GM18505 (cell line): ENCODE data around the gene SUSD6.

Experiments used
- ATAC-seq: cut with Tn5 transposase; IDR thresholded peaks from one replicate; pipeline ENCODE4 v1.9.1; 2021; ENCODE audit not compliant: unreplicated experiment
- POLR2A ChIP-seq: IDR thresholded peaks from 4 replicates; pipeline ENCODE4 v1.6.1; 2011; ENCODE audit warnings: borderline replicate concordance; ENCODE audit not compliant: insufficient read depth, insufficient read length; ENCODE audit errors: extremely low read depth

Gene SUSD6, protein sequence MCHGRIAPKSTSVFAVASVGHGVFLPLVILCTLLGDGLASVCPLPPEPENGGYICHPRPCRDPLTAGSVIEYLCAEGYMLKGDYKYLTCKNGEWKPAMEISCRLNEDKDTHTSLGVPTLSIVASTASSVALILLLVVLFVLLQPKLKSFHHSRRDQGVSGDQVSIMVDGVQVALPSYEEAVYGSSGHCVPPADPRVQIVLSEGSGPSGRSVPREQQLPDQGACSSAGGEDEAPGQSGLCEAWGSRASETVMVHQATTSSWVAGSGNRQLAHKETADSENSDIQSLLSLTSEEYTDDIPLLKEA

DNA sequence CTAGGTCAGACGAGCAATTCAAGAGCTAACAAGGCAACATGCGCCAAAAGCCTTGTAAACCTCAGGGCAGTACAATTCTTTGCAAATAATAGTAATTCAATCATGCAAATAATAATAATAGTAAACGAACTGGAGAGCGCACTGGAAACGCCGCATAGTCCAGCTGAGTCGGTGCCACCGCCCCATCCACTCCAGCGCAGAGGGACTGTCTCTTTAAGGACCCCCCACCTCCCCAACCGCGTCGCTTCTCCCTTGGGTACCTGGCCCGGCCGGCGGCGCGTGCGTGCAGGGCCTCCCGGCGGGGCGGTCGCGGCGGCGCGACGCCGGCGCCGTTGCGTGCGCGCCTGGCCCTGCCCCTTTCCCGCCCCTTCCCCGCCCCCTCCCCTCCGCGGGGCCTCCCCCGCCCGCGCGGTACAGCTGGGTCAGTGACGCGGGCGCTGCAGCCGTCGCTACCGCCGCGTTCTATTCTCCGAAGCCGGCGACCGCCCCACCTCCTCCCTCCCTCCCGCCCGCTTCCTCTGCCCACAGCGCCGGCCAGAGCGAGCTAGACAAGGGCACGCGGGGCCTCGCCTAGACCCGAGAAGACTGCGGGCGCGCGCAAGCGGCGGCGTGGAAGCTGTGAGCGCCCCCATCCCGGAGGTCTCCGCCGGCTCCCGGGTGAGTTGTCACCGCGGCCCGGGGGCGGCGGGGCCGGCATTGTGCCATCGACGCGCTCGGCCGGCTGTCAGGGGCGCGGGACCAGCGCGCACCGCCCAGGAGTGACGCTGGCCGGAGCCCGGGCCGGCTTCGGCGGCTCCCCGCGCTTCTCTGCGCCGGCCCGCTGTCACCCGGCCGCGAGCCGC lies at the start of gene SUSD6:
Gene SUSD6, plus strand, starts transcription at position 425 of the 842 bp plus-strand sequence. CDS start 46,997 bp downstream, outside the sequence.
- peak; percentile 49 for ATAC-seq
- peak; percentile 51 for TF ChIP-seq POLR2A

DNA sequence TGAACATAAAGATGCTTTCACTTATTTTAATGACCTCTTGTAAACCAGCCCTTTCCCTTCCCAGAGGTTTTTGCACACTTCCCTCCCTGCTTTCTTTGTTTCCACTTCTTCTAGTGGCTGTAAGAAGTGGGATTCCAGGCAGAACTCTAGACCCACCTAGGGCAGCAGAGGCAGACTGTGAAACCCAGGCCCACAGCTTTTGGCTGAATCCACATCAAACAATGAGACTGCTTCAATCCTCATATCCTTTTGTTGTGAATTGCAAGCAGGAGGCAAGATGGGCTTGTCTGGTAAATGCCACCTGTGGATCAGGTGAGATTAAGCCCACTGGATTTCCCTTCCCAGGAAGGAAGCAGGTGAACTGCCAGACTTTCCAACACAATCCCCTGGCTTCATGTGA lies 49.5 kb upstream of the SUSD6 start:
- ATAC-seq = no peak
- TF ChIP-seq POLR2A = no peak

DNA sequence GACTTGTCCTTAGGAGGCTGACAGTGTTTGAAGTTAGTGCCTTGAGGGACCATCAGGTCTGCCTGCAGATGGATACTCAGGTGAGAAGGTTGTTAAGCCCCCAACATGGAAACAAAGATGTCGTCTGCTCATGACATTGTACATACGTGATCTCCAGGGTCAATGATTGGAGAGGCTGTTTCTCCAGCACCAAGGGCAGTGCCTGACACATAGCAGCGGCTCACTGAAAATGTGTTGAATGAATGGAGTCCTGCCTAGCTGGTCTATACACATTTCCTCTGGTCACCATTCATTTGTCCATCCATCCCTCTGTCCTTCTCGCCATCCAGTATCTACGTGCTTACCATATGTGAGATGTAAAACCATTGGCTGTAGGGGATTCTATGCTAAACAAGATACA lies 43.8 kb upstream of the SUSD6 start:
- ATAC-seq = no peak

DNA sequence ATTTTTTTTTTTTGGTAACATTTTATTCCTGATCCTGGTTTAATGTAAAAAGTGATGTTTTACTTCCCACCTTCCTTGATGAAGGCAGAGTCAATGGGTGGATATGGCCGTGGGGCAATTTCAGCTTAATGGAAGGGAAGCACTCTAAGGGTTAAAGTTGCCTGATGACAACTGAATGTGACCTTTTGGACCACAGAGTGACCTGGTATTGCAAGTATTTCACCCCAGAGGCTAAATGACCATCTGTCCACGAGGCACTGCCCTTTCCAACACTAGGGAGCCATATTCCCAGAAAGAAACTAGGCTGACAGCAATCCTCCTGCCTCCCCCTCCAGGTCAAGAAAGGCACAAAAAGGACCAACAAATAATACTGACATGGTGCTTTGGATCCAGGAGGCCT lies 41.5 kb upstream of the SUSD6 start:
- no peak for ATAC-seq
- no peak for TF ChIP-seq POLR2A

More for the DNA sequence above, 43.8 kb upstream of the SUSD6 start:
- no peak for TF ChIP-seq POLR2A

DNA sequence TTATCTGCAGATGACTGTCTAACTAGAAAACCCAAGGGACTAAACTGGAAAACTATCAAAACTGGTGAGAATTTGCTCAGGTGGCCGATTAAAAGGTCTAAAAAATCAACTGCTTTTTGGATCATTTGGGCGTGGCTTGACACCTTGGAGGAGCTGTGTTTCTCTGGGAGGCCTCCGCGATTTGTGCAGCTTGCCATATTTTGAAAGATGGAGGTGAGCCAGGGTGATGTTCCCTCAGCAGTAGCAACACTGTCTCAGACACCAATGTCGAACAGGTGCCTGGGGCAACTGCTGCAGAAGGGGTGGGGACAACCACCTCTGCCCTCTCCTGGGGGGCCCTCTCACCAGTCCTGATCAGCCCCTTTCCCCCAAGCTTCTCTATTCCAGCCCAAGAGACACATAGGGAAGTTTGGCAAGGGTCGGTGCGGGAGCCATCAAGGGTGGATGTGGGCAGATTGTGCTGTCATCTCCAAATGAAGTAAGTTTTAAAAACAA lies 40.5 kb upstream of the SUSD6 start:
- no peak for TF ChIP-seq POLR2A
- ATAC-seq = no peak

DNA sequence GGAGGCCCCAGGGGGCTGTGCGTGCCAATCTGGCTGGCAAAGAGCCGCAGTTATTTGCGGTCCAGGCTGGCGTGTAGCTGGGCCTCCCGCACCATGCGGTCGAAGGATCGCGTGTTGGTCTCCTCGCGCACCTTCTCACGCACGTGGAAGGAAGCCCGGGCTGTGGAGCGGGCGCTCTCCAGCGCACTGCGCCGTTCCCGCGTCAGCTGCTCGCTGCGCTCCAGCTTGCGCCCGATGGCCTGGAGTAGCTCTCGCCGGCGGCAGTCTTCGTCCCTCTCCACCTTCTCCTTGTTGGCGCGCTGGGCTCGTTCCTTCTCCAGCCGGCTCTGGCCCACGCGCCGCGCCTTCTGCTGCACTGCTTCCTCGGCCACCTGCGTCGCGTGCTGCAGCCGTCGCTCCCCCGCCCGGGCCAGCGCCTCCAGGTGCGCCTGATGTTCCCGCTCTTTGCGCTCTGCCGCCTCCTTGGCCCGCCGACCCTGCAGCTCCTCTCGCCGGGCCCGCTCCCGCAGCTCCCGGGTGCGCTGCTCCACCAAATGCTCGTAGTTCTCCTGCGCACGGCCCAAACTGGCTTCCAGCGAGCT lies 39.9 kb upstream of the SUSD6 start:
- no peak for ATAC-seq
- no peak for TF ChIP-seq POLR2A

DNA sequence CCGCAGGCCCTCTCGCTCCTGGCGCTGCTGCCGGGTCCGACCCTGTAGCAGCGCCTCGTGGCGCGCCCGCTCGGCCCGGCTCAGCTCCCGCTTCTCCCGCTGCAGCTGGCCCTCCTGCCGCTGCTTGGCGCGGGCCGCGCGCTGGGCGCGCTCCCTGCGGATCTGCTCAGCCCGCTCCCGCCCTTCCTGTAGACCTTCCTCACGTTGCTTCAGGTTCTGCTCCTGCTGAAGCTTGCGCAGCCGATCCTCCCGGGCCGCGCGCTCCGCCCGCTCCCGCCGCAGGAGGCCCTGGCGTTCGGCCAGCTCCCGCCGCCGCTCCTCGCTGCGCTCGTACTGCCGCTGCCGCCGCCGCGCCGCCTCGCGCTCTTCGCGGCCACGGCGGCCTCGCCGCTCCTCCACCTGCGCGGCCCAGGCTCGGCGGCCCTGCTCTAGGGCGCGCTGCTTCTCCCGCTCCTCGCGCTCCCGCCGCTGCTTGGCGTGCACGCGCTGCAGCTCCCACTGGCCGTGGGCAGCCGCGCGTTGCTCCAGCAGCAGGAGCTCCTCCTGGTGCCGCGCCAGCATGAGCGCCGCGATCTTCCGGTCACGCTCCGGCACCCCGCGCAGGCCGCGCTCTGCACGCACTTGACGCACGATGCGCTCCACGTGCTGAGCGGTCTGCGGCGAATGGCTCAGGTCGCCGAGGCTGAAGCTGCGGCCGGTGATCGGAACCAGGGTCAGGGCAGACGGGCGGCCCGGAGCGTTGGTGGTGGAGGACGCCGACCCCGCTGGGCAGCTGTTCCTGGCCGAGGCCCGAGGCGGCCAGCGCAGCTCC lies 39.2 kb upstream of the SUSD6 start:
- TF ChIP-seq POLR2A = no peak
- ATAC-seq = no peak

DNA sequence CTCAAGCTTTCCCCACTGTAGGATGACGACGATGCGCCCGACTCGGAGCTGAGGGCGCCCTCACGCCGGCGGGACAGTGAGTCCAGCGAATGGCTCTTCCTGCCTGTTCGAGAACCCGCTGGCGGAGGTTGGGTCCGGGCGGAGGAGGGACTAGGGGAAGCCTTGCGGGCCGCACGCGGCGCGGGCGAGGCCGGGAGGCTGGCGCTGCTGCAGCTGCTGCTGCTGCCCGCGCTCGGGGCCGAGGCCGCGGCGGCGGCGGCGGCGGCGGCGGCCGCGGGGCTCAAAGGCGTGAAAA lies 38.6 kb upstream of the SUSD6 start:
- TF ChIP-seq POLR2A = no peak
- no peak for ATAC-seq

DNA sequence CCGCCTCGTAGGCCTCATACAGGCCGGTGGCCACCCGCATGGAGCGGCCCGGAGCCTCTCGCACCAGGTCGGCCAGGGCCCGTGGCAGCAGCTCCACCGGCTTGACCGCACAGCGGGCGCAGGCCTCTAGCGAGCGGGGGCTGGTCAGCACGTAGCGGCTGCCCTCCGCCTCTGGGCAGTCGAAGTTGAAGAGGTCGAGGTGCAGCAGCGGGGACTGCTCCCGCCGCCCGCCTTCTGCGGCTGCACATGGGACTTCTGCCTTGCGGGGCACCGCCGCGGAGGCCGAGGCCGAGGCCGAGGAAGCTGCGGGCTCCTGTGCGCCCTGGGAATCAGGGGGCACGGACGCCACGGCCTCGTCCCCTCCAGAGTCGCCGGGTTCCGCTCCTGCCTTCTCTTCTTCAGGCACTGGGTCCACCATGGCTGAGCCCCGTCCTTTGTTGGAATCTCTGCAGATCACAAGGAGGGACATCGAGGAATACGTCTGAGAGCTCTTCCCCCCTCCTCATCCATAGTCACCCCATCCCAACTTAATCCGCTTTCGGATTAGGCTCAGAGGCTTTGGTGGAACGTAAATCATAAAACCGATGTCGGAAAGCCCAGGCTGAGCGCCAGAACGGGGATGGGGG lies 38.1 kb upstream of the SUSD6 start:
- TF ChIP-seq POLR2A = no peak
- no peak for ATAC-seq

DNA sequence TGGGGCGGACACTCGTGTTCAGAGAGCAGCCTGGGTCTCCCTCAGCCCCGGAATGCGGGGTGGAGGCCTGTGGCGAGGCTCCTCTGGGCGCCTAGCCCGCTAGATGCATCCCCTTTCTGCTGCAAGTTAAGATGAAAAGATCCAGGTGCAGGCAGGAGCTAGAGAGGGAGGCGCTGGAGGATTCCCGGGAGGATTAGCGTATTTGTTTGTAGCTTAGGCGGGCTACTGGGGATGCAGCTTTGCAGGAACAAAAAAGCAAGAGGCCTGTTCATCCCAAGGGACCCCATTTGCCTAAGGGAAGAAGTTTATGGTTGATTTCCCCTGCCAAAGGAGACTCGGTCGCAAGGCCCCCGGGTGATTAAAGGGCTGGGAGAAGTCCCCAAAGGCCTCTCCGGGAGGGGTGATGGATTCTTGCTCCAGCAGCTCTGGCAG lies 37.5 kb upstream of the SUSD6 start:
- no peak for ATAC-seq
- TF ChIP-seq POLR2A = no peak

DNA sequence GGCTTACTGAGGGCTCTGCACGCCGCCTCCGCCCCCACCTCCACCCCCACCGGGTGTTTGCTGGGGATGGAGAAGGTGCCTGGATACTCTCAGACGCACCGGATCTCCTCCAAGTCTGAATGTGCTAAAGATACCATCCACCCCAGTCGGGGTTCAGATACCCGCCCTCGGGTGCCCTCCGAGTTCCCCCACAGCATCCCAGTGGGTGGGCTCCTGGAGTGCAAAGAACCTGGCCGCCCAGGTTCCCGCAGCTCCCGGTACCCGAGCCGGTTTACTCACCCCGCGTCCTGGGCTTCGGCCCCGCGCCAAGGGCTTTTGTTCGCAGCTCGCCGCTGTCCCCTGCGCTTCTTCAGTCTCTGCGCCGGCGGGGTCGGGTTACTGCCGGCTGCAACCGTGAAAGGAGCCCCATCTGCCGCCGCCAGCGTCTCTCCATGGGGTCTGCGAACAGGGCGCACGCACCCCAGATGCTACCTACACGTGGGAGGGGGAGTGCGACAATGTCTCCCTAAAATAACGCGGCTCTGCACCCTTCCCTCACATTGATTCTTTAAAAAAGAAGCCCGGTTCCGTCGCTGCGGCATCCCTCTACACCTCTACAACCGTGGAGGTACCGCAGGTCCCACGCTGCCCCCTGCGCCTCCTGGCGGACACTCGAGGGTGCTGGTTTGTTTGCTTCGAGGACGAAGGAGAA lies 37.0 kb upstream of the SUSD6 start, which contains the start of gene CCDC177:
Gene CCDC177, minus strand, starts transcription at position 609 of the 691 bp plus-strand sequence. CDS start 1,249 bp downstream, outside the sequence.
- no peak for ATAC-seq
- no peak for TF ChIP-seq POLR2A

DNA sequence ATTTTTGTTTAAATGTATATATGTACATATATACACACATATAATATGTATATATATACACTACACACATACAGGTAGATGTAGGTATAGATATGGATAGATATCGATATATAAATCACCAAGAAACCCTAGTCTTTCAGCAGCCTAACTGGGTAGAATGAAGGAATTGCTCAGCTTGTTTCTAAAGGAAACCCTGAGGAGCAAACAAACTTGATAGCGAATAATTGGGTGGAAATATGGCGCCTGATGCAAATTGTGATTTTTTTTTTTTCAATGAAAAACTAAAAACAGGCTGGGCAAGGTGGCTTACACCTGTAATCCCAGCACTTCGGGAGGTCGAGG lies 36.5 kb upstream of the SUSD6 start:
- ATAC-seq = no peak
- TF ChIP-seq POLR2A = no peak
